Nephron (organoid): ENCODE measurements around the gene ADARB2.

Experiments
- H3K27ac Mint-ChIP-seq, 3 experiments: 2 replicates each; pipeline ENCODE4 v1.8.0; 2020; ENCODE audit warnings: mixed read lengths in 3 of 3, mild to moderate bottlenecking in 2 of 3, moderate library complexity in 1 of 3
- H3K27me3 Mint-ChIP-seq: 2 replicates; pipeline ENCODE4 v1.8.0; 2021; ENCODE audit warnings: low read depth, mild to moderate bottlenecking, moderate library complexity, mixed read lengths
- H3K36me3 Mint-ChIP-seq: 2 replicates; pipeline ENCODE4 v1.8.0; 2020; ENCODE audit warnings: low read depth, mixed read lengths
- H3K4me1 Mint-ChIP-seq: 2 replicates; pipeline ENCODE4 v1.8.0; 2020; ENCODE audit warnings: mixed read lengths
- H3K4me3 Mint-ChIP-seq, 3 experiments: 2 replicates each; pipeline ENCODE4 v1.8.0; 2020; ENCODE audit warnings: mild to moderate bottlenecking in 3 of 3, mixed read lengths in 3 of 3, moderate library complexity in 2 of 3
- H3K9me3 Mint-ChIP-seq: 2 replicates; pipeline ENCODE4 v1.8.0; 2020; ENCODE audit warnings: mixed read lengths
- CTCF ChIP-seq, 3 experiments: fragments of 200-600 bp; sonication (generic); IDR thresholded peaks; one replicate each; pipeline ENCODE4 v1.5.0; 2021; ENCODE audit warnings: antibody characterized with exemption in 3 of 3; ENCODE audit not compliant: unreplicated experiment in 3 of 3

The ADARB2 gene

GRCh38 chr10:1641402-1641801 lies 95.9 kb downstream of the ADARB2 start:
- Mint-ChIP-seq H3K27me3 (peaks cover 23% of the 10 kb centered on the region), H3K27ac (no peak overlapping the region), H3K4me1 (no peaks in the 10 kb centered on the region), H3K36me3 (no peaks in the 10 kb centered on the region), H3K9me3 (no peaks in the 10 kb centered on the region), H3K4me3 (no peak overlapping the region)
- no peak for TF ChIP-seq CTCF (IDR thresholded peaks at IDR 0.05; ENCODE audit: unreplicated experiment in 3 of 3)

DNA sequence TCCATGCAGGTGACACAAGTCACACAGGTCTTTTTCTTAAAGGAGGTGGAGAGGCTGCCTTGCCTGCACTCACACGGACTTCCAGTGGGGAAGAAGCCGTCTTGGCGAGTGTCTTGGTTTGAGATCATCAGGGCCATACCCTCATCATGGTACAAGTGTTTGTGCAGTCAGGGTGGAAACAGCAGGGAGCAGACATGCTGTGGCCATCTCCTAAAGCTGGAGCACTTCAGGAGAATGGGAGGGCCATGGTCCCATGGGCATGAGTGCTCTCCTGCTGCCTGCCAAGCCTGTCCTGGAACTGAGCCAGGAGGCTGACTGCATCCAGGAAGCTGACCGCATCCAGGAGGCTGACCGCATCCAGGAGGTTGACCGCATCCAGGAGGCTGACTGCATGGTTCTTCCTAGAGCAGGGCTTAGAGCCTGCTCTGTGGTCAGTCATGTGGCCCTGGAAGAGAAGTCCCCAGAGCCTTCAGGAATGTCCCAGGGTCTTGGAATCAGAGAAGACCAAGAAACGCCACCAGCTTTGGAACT lies 98.4 kb downstream of the ADARB2 start:
- H3K4me3 Mint-ChIP-seq = no peak overlapping the region

DNA sequence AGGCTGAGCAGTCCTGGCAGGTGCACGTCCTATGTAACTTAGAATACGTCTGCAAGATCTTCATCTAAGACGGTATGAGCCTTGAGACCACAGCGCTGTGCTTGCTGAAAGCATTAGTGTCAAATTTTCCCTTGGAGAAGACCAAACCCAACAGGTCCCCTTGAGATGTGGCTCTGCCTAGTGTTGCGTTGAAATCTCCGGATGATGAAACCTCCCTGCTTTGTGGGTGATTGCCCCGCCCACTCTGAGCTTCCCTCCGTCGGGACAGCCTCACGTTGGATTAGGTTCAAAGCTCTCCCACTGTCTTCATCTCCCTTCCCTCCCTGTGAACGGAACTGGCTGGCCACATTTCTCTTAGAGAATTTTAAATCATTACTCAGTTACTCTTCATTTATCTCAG lies 102.0 kb downstream of the ADARB2 start:
- no peaks in the 10 kb centered on the region for H3K4me1 Mint-ChIP-seq
- H3K4me3 Mint-ChIP-seq = no peak overlapping the region
- no peak overlapping the region for H3K27ac Mint-ChIP-seq
- H3K9me3 Mint-ChIP-seq = no peaks in the 10 kb centered on the region
- no peaks in the 10 kb centered on the region for H3K36me3 Mint-ChIP-seq
- TF ChIP-seq CTCF (IDR thresholded peaks at IDR 0.05; ENCODE audit: unreplicated experiment in 3 of 3) = no peak
- peaks cover 36% of the 10 kb centered on the region for H3K27me3 Mint-ChIP-seq

More for the DNA sequence above, 98.4 kb downstream of the ADARB2 start:
- Mint-ChIP-seq H3K36me3 (no peaks in the 10 kb centered on the region), H3K27me3 (peaks cover 31% of the 10 kb centered on the region), H3K27ac (no peak overlapping the region), H3K4me1 (no peaks in the 10 kb centered on the region), H3K9me3 (no peaks in the 10 kb centered on the region)
- no peak for TF ChIP-seq CTCF (IDR thresholded peaks at IDR 0.05; ENCODE audit: unreplicated experiment in 3 of 3)

- TF ChIP-seq CTCF (IDR thresholded peaks at IDR 0.05; ENCODE audit: unreplicated experiment in 3 of 3) = no peak
- H3K4me3 Mint-ChIP-seq = no peak overlapping the region
Observed at GRCh38 chr10:1634239-1634638, 103.1 kb downstream of the ADARB2 start.

GRCh38 chr10:1633783-1634182 lies 103.5 kb downstream of the ADARB2 start:
- Mint-ChIP-seq H3K4me3 (no peak overlapping the region), H3K27me3 (peaks cover 41% of the 10 kb centered on the region), H3K36me3 (no peaks in the 10 kb centered on the region), H3K9me3 (no peaks in the 10 kb centered on the region), H3K27ac (no peak overlapping the region), H3K4me1 (no peaks in the 10 kb centered on the region)
- TF ChIP-seq CTCF (IDR thresholded peaks at IDR 0.05; ENCODE audit: unreplicated experiment in 3 of 3) = no peak

More at GRCh38 chr10:1634239-1634638, 103.1 kb downstream of the ADARB2 start:
- no peaks in the 10 kb centered on the region for H3K36me3 Mint-ChIP-seq
- peaks cover 42% of the 10 kb centered on the region for H3K27me3 Mint-ChIP-seq
- H3K27ac Mint-ChIP-seq = no peak overlapping the region
- H3K4me1 Mint-ChIP-seq = no peaks in the 10 kb centered on the region
- H3K9me3 Mint-ChIP-seq = no peaks in the 10 kb centered on the region

DNA sequence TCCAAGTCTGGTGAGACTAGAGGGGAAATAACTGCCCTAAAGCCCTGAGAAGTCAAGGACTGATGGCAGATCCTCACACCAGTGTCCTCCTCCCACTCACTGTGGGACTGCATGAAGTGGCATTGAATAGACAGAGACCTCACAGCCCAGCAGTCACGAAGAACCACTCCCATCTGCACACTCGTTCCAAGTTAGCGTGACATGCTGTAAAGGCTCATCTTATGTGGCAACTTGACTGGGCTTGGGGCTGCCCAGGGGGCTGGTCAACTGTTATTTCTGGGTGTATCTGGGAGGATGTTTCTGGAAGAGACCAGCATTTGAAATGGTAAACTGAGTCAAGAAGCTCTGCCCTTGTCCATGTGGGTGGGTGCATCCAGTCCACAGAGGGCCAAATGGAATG lies 104.7 kb downstream of the ADARB2 start:
- H3K27ac Mint-ChIP-seq = no peak overlapping the region
- no peaks in the 10 kb centered on the region for H3K36me3 Mint-ChIP-seq
- no peaks in the 10 kb centered on the region for H3K4me1 Mint-ChIP-seq
- no peaks in the 10 kb centered on the region for H3K9me3 Mint-ChIP-seq
- TF ChIP-seq CTCF (IDR thresholded peaks at IDR 0.05; ENCODE audit: unreplicated experiment in 3 of 3) = no peak
- peaks cover 31% of the 10 kb centered on the region for H3K27me3 Mint-ChIP-seq
- no peak overlapping the region for H3K4me3 Mint-ChIP-seq
